ENCODE data around the gene IL10.
A peak's percentile ranks its signal among the peaks of the same experiment; 100 is the strongest.

The IL10 gene

GRCh38 chr1:206742719-206743383, 29.4 kb downstream of the IL10 start:
- FAIRE-seq: no peak
- no peak for DNase-seq (ENCODE audit: insufficient read length, low spot score)
- no peak for TF ChIP-seq CTCF (IDR thresholded peaks at IDR 0.05; ENCODE audit: insufficient read depth, missing control alignments)

GRCh38 chr1:206741142-206741701, 31.1 kb downstream of the IL10 start:
- no peak for FAIRE-seq
- DNase-seq (ENCODE audit: insufficient read length, low spot score): no peak
- TF ChIP-seq CTCF (IDR thresholded peaks at IDR 0.05; ENCODE audit: insufficient read depth, missing control alignments): no peak

GRCh38 chr1:206739411-206740076, 32.8 kb downstream of the IL10 start:
- no peak for DNase-seq (ENCODE audit: insufficient read length, low spot score)
- no peak for TF ChIP-seq CTCF (IDR thresholded peaks at IDR 0.05; ENCODE audit: insufficient read depth, missing control alignments)
- no peak for FAIRE-seq

GRCh38 chr1:206738370-206739366, 33.6 kb downstream of the IL10 start:
- no peak for DNase-seq (ENCODE audit: insufficient read length, low spot score)
- peak; percentile 33 for TF ChIP-seq CTCF (IDR thresholded peaks at IDR 0.05; ENCODE audit: insufficient read depth, missing control alignments)
- no peak for FAIRE-seq

GRCh38 chr1:206737729-206738201, 34.5 kb downstream of the IL10 start:
- TF ChIP-seq CTCF (IDR thresholded peaks at IDR 0.05; ENCODE audit: insufficient read depth, missing control alignments): no peak

GRCh38 chr1:206736878-206737728, 35.2 kb downstream of the IL10 start:
- FAIRE-seq (no peak), DNase-seq (ENCODE audit: insufficient read length, low spot score) (no peak)
- TF ChIP-seq CTCF (IDR thresholded peaks at IDR 0.05; ENCODE audit: insufficient read depth, missing control alignments): no peak

More at GRCh38 chr1:206737729-206738201, 34.5 kb downstream of the IL10 start:
- no peak for FAIRE-seq
- DNase-seq (ENCODE audit: insufficient read length, low spot score): no peak

Measured in D721Med (cell line).